ENCODE results near the gene GMDS. TPM values are rescaled to one million over a fixed set of nuclear protein-coding genes. Genes with fewer than 3 reads are reported as not detected.

GMDS gene
- total RNA-seq, 4 donors from 2014 or later, result 8.7 to 23.1 (median 18.4) TPM

- DNase-seq (ENCODE audit: low spot score in 2 of 2), result peak in 1 of 2 donors; percentile 66
- 41 to 43% methylated on average over 26 of the region's 26 CpGs for WGBS, 2 donors
- no peak overlapping the region for H3K4me3 ChIP-seq (ENCODE audit: low read depth, poor library complexity, severe bottlenecking)
- TF ChIP-seq POLR2A (IDR thresholded peaks at IDR 0.05) (no peak), CTCF (IDR thresholded peaks at IDR 0.05) (no peak)
- intact Hi-C loops (cut with DNase I; ENCODE audit: low total_unique reads), result loop anchor here (2.0 to 5.0 kb wide), 2 partner anchors 746 to 1029 kb away; no protein-coding TSS in a partner anchor
These were observed 639.3 kb downstream of the GMDS start for GRCh38 chr6:1605893-1606779.

DNA sequence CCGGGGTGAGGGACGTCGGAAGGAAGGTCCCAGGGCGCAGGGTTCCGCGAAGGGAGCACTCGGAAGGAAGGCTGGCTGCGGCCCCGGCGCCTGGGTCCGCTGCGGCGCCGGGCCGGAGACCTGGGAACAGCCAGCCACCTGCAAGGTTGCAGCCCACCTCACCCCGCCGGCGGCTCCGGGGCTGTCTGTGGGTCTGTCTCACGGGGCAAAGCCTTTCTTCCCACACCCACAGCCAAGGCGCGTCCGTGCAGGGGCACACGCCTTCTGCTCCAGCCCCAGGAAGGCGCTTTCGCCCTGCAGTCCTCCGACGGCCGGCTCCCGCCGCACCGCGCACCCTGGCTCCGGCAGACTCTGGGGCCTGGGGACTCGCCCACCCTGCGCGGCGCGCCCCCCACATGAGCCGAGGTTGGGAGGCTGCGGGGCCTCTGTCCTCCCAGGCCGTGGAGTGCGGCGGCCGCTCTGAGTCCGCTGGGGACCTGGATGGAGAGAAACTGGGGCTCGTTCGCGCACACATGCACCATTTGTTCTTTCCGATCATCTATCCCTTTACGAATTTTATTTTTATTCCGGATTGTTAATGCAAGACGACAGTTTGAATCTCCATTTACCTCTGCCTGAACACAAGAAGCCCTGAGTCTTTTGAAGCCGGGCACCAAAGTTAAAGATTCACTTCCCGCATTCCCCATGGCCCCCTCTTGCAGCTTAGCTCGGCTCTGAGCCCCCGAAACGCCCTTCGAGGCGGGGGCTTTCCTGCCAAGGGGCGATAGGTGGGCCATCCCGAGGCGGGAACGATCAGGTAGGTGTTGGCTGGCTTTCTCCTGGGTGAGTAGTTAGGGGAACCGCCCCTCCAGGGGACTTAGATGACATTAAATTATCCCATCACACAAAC lies 640.2 kb downstream of the GMDS start:
- H3K4me3 ChIP-seq (ENCODE audit: low read depth, poor library complexity, severe bottlenecking), result peak overlapping the region; percentile 23
- peak in 1 of 2 donors; percentile 84 for DNase-seq (ENCODE audit: low spot score in 2 of 2)
- no peak for TF ChIP-seq CTCF (IDR thresholded peaks at IDR 0.05)
- no peak for TF ChIP-seq POLR2A (IDR thresholded peaks at IDR 0.05)
- WGBS, 2 donors, result 15 to 27% methylated on average over 40 to 64 of the region's 65 CpGs
- intact Hi-C loops (cut with DNase I; ENCODE audit: low total_unique reads), result loop anchor here (2.0 to 5.0 kb wide), 2 partner anchors 747 to 1030 kb away; no protein-coding TSS in a partner anchor

DNA sequence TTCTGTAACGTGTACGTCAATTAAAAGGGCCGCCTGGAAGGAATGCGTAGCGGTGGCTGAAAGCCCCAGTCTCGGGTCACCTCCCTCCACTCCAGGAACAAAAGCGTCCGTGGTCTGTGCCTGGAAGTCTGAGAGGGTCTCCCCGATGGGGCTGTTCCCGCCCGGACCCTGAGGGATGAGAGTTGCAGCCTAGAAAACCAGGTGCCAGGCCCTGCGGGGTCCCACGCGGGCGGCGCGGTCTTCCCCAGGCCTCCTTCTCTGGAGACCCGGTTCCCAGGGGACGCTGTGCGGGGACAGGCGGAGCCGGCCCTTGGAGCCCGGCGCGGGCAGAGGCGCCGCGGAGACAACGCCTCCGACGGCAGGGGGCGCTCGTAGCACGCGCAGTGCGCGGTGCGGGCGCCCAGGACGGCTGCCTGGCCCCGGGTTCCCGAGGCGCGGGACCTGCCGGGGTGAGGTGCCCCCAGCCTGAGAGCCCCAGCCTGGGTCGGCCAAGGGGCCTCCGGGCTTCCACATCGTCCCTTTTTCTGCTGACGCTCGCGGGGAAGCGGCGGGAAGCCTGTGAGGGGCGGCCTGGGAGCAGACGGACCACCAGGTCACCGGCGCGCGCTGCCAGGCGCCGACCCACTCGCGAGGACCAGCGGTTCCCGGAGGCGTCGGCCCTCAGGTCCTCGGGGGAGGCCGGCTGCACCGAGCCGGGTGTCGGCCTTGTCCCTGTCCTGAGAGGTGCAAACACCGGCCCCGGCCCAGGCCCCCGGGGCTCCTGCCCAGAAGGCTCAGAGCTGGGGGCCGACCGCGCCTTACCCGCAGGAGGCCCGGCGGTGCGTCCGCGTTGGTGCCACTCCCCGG lies 641.0 kb downstream of the GMDS start:
- intact Hi-C loops (cut with DNase I; ENCODE audit: low total_unique reads), result loop anchor here (2.0 to 5.0 kb wide), 3 partner anchors 498 to 1030 kb away; no protein-coding TSS in a partner anchor
- peak overlapping the region; percentile 23 for H3K4me3 ChIP-seq (ENCODE audit: low read depth, poor library complexity, severe bottlenecking)
- WGBS, 2 donors, result 2 to 3% methylated on average over 6 to 56 of the region's 85 CpGs
- DNase-seq (ENCODE audit: low spot score in 2 of 2), result no peak
- TF ChIP-seq POLR2A (IDR thresholded peaks at IDR 0.05) (no peak), CTCF (IDR thresholded peaks at IDR 0.05) (peak in 1 of 3 donors; percentile 39)

- WGBS, 2 donors, result 47 to 53% methylated on average over 15 of the region's 15 CpGs
- no peak for DNase-seq (ENCODE audit: low spot score in 2 of 2)
- no peak for TF ChIP-seq POLR2A (IDR thresholded peaks at IDR 0.05)
- no peak for TF ChIP-seq CTCF (IDR thresholded peaks at IDR 0.05)
- H3K4me3 ChIP-seq (ENCODE audit: low read depth, poor library complexity, severe bottlenecking), result no peak overlapping the region
- intact Hi-C loops (cut with DNase I; ENCODE audit: low total_unique reads), result loop anchor here (2.0 to 5.0 kb wide), 2 partner anchors 499 to 1031 kb away; no protein-coding TSS in a partner anchor
These were observed 641.7 kb downstream of the GMDS start for GRCh38 chr6:1603708-1604107.
